Middle frontal gyrus (tissue), 1 donor: ENCODE results near the gene BHLHE40.

Experiments
- DNase-seq: peaks from one replicate; pipeline ENCODE4 v3.0.0-alpha.2; 2015; ENCODE audit warnings: low spot score; ENCODE audit errors: extremely low spot score

Gene BHLHE40

DNA sequence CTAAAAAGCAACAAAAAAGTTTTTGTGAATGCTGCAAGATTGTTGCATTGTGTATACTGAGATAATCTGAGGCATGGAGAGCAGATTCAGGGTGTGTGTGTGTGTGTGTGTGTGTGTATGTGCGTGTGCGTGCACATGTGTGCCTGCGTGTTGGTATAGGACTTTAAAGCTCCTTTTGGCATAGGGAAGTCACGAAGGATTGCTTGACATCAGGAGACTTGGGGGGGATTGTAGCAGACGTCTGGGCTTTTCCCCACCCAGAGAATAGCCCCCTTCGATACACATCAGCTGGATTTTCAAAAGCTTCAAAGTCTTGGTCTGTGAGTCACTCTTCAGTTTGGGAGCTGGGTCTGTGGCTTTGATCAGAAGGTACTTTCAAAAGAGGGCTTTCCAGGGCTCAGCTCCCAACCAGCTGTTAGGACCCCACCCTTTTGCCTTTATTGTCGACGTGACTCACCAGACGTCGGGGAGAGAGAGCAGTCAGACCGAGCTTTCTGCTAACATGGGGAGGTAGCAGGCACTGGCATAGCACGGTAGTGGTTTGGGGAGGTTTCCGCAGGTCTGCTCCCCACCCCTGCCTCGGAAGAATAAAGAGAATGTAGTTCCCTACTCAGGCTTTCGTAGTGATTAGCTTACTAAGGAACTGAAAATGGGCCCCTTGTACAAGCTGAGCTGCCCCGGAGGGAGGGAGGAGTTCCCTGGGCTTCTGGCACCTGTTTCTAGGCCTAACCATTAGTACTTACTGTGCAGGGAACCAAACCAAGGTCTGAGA lies 4.7 kb downstream of the BHLHE40 start:
- DNase-seq: no peak

DNA sequence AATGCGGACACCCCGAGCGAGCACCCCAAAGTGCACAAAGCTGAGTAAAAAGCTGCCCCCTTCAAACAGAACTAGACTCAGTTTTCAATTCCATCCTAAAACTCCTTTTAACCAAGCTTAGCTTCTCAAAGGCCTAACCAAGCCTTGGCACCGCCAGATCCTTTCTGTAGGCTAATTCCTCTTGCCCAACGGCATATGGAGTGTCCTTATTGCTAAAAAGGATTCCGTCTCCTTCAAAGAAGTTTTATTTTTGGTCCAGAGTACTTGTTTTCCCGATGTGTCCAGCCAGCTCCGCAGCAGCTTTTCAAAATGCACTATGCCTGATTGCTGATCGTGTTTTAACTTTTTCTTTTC lies 5.3 kb downstream of the BHLHE40 start:
- no peak for DNase-seq

DNA sequence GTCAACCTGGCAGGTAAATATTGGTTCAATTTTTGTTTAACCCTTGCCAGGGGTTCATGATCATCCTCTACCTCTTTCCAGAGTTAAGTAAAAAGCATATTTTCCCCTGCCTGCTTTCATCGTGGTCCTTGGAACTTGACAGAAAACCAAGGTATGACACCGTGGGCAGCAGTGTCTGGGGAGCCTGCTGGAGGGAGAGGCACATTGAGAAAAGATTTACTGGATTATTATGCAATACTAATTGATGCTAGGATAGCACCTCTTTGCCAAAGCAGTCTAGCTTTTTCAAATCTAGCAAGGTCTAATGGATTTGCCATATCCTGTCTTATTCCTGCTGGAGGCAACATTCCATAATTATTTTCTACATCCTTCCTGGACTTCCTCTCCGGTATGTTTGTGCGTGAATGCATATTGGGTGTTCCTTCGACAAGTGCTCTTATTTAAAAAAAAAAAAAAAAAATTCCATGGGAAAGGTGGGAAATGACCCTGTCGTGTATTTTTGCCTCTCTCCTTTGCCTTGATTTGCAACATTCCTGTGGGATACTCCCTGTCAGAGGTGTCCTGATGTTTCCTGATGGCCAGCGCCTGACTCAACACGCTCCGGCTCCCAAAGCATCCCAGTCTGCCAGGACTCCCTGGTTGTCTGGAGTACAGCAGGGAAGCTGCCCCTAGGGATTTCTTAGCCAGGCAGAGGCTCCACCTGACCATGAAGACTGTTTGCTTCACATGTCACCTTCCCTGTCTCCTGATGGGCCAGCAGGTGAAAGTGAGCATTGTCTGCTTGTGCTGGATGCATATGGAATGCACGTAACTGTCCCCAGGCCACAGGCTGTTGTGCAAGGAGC lies 6.3 kb downstream of the BHLHE40 start:
- DNase-seq: no peak

DNA sequence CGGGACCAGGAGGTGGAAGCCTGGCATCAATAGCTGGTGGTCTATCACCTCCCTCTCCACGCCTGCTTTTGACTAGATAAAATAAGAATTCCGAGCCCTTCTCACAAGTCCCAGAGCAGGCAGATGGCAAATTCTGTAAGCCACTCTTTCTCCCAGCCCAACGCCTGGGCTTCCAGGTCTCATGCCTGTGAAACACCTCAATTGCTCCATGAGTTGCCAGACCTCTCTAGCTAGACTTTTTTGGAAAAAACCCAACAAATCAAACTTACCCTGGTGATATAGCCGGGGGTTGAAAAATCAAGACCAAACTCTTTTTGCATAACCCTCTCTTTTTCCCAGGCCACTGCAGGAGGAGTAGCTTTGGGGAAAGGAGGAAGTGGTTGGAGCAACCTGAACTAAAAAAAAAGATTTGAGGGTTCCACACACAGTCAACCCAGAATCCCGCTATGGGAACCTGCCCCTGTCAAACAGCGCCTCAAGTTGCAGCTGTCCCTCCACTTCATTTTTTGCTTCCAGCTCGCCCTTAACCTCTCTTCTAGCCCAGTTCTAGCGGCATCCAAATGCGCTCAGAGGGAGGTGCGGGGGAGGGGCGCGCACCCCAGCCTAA lies 7.0 kb downstream of the BHLHE40 start:
- DNase-seq: no peak

DNA sequence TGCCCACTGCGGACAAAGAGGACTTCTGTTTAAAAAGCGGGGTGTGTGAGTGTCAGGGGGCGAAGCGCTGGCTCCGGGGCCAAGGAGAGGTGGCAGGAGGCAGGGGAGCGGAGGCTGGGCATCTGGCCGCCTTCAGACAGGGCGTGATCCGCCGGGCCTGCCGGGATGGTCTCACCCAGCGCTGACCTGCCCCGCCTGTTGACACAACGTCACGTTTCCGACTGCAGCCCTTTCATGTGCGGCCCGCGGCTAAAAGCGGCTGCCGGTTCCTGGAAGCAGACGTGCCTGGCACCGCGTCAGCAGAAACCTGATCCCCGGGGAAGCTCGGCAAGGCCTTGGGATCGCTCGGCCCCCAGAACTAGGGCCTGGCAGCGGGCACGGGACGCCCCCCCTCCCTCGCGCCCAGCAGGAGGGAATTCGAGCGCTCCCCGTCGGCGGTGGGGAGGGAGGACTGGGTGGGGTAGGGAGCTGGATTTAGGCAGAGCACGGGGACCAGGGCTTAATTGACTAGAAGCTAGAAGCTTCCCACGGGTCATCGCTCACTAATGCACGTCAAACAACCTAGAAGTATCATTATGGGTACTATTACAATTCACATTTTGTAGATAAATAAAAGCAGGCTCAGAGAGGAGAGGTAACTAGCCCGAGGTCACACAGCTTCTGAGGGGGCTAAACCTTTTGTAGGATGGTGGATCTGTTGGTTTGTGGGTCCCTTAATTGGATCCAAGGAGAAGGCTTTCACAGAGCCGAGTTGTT lies 7.7 kb downstream of the BHLHE40 start:
- no peak for DNase-seq

DNA sequence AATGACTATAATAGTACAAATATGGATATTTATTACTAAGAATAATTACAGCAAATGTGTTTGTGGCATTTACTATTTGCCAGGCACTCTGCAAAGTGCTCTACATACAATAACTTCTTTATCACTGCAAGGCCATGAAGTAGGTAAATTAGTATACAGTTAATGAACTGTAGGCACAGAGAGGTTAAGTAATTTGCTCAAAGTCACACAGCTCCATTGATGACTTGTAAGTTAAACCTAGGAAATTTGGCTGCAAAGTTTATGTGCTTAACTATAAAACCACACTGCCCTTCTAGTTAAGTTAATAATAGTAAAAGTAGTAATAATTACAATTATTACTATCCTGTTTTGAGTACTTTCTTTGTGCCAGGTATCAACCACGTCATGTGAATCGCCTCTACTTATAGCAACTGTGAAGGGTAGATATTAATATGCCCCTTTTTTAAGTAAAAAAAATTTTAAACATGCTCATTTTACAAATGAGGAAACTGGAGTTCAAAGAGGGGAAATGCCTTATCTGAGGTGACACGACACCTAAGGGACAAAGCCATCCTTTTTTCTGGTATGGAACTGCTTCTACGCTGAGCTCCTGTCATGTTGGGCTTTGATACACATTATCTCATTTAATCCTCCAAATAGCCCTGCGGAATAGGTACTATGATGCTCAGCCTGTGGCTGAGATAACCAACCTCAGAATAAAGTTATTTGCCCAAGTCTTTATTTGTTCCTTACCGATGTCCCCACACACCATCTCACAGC lies 8.5 kb downstream of the BHLHE40 start:
- no peak for DNase-seq

DNA sequence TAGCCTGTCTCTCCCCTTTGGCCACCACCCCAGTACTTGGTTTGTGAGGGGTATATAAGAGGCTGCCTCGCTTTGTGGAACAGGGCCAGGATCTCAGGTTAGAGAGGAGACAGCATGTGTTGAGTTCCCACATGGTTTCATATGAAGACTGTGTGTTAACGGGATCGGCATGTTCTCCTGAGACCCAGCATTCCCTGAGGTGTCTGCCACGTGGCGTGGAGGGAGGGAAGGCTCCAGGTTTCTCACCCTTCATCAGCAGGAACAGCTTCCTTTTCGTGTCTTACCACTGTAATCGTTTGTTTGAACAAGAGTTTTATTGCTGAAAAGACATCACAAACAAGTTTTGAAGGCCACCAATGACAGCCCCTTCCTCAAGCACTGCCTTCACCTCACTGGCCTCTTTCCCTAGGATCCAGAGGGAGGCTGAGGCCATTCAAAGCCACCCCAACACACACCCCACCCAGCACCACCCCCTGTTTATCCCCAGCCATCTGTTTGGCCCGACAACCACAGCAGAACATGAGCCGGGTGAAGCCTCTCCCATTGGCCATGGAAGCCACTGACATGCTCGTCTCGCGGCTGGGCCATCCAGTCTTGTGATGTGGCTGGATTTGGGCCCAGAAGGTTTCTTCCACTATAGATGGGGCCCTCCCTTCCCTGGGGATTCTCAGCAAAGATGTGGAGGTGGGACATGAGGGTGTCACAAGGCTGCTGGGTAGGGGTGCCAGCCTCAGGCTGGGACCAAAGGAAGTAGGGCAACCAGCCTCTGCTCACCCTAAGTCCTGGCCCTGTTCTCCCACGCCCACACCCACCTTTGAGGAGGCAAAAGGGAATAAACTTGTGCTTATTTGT lies 10.0 kb downstream of the BHLHE40 start:
- DNase-seq: no peak

DNA sequence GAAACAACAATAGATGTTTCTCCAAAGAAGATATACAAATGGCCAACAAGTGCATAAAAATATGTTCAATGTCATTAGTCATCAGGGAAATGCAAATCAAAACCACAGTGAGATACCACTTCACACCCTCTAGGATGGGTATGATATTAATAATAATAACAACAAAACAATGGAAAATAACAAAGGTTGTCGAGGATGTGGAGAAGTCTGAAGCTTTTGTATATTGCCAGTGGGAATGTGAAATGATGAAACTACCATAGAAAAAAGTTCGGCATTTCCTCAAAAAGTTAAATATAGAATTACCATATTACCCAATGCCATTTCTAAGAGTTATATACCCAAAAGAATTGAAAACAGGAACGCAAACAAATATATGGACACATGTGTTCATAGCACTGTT lies 10.8 kb downstream of the BHLHE40 start:
- DNase-seq: no peak

DNA sequence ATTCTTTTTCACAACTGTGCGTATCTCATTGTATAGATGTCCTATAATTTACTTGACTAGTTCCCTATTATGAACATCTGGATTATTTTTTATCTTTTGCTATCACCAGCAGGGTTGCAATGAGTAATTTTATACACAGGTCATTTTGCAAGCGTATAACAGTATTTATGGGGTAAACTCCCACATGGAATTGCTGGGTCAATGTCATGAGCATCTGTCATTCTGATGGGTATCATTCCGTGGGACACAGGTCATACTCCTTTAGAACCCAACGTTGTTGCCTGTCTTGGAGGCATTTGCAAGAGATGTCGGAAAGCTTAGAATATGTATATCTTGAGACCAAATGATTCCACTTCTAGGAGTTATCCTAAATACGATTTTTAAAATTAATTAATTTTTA lies 12.9 kb downstream of the BHLHE40 start:
- no peak for DNase-seq

DNA sequence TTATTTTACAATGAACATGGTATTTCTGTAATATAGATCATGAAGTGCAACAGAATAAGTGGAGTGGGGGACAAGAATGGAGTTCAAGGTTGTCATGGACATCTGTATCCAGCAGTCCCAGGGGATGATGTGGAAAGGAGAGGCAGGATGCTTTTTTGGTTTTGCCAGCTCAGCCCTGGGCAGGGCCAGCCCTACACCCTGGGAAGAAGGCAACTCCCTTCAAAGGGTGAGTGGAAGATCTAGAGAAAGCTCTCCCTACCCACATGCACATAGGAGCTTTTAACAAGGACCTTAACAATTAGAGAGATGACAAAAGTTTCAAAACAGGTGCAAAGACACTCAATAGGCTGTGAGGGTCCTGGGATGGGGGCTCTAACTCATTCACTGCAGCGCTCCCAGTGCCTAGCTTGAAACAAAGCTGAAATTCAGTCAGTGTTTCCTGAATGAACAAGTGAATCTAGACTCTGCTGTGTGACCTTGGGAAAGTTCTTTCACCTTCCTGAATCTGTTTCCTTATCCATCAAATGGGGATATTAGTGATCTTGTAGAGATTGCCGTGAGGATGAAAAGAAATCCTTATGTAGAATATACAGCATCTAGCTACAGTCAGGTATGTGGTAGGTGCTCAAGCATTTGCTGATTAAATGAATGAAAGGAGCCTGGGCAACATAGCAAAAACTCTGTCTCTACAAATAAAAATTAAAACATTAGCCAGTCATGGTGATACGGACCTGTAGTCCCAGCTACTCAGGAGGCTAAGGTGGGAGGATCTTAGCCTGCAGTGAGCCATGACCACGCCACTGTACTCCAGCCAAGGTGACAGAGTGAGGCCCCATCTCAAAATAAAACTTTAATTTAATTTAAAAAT lies 14.3 kb downstream of the BHLHE40 start:
- no peak for DNase-seq

DNA sequence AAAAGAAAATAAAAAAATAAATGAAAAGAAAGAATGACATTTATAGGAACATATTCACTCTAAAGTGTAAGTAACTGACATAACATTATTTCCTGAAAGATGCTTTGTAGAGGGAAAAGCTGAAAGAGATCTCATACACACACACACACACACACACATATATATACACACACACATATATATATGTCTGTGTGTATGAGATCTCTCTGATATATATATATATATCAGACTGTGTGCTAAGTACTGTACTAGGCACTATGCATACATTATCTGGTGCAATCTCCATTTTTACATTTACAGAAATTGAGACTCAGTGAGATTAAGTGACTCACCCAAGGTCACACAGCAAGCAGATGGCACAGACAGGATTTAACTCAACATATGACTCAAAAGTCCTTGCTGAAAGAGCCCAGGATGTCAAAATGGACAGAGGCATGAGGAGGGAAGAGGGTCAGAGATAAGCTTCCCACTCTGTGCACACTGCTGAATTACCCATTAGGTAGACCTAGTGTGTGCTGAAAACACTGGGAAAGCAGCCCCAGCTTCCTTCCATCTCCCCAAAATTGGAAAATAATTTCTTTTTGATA lies 15.0 kb downstream of the BHLHE40 start:
- no peak for DNase-seq

DNA sequence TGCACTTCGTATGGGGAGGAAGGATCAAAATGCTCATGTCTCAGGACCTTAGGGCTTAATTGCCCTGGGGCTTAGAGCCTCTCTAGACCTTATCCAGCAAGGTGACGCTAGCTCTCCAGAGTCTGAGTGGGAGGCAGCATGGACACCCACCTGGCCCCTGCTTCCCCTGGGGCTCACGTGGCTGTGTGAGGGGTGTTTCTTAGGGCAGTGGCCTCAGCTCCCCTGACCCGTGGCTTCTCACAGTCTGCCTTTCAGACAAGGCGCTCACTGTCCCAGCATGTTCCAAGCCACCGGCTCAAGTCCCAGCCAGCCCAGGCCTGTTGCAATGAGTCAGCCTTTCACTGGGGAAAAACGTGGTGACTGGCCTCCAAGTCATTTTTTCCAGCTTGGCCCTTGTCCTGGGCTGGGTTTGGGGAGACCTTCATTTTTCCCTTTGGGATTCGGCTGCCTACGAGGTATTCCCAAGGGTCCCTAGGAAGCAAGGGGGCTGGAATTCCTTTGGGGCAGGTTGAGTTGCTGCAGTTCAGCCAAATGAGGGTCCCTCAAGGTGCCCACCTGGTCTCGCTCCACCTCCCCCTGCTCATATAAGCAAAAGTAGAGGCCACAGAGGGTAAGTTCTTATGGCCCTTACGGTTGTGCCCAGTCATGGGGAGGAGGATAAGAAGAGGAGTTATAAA lies 15.7 kb downstream of the BHLHE40 start:
- DNase-seq: no peak

DNA sequence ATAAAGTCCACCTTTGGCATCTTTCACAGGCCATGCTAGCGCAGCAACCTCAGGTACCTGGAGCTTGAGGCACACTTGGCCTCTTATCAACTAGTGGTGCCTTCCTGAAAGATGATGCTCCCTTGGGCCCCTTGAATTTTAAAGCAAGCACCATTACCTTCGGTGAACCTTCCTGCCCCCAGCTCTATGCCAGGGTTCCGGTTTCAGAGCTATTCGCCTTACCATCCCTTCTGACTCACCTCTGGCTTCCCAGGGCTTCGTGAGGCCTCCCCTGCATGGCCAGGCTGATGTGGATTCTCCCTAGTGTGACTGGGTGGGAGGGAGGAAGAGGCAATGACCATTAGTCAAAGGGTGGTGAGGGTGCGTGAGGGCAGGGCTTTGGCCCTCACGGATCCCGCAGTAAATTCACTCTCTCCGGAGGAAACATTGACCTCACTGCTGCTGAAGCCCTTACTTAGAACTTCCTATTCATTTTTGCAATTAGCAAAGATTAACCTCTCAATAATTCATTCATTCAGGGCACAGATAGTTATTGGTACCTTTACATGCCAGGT lies 16.3 kb downstream of the BHLHE40 start:
- no peak for DNase-seq

DNA sequence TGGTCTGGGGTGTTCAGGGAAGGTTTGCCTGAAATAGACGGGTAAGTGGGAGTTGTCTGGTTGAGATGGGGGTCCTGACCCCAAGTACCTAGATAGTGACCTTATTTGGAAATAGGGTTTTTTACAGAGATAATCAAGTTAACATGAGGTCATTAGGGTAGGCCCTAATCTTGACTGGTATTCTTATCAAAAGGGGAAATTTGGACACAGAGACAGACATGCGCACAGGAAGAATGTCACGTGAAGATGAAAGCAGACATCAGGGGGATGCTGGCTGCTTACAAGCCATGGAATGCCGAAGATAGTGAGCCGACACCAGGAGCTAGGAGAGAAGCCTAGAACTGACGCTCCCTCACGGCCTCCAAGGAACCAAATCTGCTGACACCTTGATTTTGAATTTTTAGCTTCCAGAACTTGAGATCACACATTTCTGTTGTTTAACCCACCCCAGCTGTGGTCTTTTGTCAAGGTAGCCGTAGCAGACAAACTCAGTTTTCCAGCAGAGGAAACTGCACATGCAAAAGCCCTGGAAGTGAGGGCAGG lies 17.1 kb downstream of the BHLHE40 start:
- no peak for DNase-seq

DNA sequence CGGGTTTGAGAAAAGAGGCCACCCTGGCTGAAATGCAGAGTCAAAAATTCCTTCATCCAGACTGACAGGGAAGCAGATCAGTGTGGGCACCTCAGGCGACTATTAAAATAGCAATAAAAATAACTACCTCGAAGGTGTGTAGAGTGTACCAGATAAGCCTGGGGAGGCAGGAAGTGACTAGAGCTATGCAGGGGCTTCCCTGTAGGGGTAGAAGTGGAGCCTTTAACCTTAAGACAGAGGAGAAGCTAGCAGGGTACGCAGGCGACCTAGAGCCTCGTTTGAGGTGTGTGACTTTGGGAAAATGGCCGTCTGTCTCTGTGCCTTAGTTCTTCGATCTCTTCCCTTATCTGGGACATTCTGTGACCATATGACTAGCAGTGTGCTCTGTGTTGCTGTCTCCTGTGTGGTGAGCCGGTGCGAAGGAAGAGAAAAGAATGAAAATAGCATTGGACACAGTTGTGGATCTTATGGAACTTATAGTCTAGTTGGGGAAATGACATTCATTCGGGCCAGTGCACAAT lies 17.6 kb downstream of the BHLHE40 start:
- DNase-seq: no peak

DNA sequence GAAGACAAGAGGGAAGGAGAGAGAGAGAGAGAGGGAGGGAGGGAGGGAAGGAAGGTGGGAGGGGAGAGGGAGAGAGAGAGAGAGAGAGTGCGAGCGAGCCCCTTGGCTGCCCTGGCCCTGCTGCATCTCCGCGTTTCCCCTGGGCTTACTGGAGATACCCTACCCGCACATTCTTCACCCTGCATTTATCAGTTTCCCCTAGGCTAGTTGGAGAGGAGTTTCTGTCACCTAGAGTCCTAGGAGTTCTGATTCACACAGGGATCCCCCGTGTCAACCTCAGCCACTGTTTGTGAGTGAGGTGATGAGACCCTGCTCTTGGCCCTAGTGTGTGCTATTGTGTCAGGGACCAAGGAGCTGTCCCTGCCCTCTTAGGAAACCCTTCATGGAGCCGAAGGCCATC lies 18.7 kb downstream of the BHLHE40 start:
- no peak for DNase-seq

DNA sequence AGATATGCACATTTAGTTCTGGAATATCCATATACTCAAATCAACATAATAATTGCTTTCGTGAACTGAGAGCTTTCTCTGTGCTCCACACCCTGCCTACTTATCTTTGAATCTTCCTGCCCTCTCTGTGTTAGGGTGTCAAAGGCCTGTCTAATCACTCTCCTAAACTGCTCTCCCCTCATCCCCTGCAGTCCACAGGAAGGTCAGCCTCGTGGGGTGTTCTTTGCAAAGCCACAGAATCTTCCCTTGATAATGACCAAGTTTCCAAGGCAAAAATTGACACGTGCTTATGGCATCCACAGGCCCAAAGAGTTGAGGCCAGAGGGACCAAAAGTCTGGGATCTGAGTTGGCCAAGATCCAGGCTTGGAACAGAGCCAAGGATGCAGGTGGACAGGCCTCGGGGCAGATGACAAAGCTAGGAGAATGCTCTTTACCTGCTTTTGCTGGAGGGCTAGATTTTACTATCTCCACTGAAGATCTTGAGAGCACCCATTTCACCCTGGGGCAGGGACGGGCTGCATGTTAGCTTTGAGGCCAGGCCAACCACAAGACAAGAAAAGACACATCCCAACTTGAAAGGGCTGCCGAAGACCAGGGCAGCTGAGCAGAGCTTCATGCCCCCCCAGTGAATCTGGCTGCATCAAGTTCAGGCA lies 20.4 kb downstream of the BHLHE40 start:
- DNase-seq: no peak
